Measurements from ENCODE around the gene RASL10B.
"Not testable (repeated sequence)": the region's sequence is repeated elsewhere in the genome, so short reads cannot be mapped to it uniquely, and the experiment has no call there.

RASL10B gene

DNA sequence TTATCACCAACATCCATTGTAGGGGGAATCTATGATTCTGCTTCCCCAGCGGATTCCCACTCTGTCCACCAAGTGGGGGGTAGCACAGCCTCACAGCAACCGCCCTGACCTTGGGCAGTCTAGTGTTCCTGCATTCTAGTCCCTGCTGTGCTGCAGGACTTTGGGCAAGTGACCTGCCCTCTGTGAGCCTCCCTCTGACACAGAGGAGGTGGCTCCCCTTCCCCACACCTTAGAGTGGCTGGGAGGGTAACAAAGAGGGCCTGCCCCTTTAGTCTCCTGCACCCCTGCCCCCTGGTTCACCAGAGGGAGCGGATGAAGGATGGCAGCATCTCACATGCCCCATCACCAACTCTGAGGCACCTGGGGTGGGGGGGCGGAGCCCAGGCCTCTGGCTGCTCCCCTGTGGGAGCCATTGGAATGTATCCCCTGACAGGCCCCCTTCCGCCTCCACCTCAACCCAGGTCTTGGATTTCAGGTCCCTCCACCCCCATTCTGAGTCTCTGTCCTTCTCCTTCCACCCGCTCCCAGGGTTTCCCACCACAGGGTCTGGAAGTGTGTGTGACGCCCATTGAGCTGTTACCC is 11.5 kb downstream of the RASL10B start:
- DNase-seq (ENCODE audit: low read depth): no peak

- no peak for DNase-seq (ENCODE audit: low read depth)
Observed at GRCh38 chr17:35743626-35744328, 12.3 kb downstream of the RASL10B start.

DNA sequence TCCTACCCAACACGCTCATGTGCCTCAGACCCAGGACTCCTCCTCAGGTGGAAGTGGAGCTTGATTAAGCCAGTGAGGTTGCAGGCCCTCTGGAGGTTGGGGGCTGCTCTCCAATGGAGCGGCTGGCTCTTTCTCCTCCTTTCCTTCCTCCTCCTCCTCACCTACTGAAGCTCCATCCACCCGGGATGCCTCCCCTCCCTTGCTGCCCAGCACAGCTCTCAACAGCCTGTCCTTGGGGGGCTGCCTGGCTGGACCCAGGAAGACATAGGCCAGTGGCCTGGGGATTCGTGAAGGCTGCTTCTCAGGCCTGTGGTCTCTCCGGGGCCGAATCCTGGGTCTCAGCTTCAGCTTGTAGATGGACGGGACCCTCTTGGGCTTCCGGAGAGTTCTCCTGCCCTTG is 13.4 kb downstream of the RASL10B start:
- no peak for DNase-seq (ENCODE audit: low read depth)

GRCh38 chr17:35745246-35745645 is 13.8 kb downstream of the RASL10B start:
- DNase-seq (ENCODE audit: low read depth): no peak

GRCh38 chr17:35745749-35746320 is 14.4 kb downstream of the RASL10B start:
- DNase-seq (ENCODE audit: low read depth): no peak

- peak; percentile 25 for DNase-seq (ENCODE audit: low read depth)
Observed at GRCh38 chr17:35747540-35748017, 16.1 kb downstream of the RASL10B start.

DNA sequence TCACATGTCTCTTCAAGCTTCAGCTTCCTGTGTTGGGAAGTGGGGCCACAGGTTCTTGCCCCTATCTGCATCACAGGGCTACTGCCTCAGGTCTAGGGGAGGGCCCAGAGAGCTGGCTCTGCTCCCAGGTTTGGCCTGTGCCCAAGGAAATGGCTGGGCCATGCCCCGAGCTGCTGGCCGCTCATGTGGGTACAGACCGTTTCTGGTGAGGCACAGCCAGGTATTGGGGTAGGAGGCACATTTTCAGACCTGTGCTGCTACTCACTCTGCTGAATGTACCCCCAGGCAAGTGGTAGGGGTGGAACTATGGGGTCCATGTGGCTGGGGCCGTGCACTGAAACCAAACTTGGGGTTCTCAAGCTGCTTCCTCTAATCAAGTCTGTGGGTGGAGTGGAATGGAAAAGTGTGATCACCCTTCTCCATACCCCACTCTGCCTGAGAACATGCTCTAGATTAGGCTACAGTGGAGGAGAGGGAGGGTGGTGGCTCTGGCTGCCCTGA is 17.0 kb downstream of the RASL10B start:
- no peak for DNase-seq (ENCODE audit: low read depth)

DNA sequence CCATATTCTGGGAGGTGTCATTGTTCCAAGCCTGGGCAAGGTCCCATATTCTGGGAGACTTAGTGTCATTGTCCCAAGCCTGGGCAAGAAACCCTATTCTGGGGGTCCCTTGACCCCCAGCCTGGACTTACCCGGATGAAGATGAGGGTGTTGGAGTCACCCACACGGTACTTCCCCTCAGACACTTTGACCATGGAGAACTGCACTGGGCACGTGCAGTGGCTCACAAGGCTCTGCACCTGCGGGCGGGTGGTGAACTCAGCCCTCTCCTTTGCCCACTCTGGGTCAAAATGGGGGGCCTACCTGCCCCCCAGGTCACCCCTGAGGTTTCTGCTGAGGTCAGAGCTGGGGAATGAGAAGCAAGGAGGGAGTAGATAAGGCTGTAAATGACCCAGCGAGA is 17.5 kb downstream of the RASL10B start:
- no peak for DNase-seq (ENCODE audit: low read depth)

DNA sequence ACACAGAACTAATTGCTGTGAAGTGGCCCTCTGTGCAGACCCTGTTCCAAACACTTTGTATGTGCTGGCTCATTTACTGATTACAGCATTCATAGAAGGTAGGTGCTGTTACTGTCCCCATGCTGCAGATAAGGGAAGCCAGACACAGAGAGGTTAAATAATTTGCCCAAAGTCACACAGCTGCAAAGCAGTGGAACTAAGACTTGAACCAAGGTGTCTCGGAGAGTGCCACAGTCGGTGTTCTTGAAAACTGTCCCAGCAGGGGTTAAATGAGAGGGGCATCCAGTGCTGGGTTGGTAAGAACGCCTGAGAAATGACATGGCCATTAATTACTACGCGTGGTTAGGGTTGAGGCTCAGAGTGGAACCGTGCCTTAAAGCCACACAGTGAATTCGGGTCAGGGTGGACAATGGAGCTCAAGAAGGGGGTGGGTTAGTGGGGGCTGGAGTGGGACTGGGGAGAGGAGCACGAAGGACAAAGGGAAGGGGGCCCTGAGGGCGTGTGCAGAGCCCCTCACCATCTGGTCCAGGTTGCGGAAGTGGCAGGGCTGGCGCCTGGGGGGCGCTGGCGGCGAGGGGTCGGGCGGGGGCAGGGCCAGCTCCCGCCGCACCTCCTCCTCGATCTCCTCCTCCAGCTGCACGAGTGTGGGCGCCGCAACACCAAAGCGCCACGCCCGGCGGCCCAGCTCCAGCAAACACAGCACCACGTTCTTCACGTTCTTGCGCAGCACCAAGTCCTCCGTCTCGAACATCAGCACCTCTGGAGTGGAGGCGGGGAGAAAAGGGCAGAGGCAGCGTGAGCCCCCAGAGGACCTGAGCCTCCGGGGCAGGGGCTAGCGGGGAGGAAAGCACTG is 18.3 kb downstream of the RASL10B start:
- no peak for DNase-seq (ENCODE audit: low read depth)

- DNase-seq (ENCODE audit: low read depth): no peak
Observed at GRCh38 chr17:35750526-35751395, 19.3 kb downstream of the RASL10B start.

- DNase-seq (ENCODE audit: low read depth): not testable (repeated sequence)
Observed at GRCh38 chr17:35751541-35751940, 20.1 kb downstream of the RASL10B start.

GRCh38 chr17:35752471-35752870 is 21.0 kb downstream of the RASL10B start:
- DNase-seq (ENCODE audit: low read depth): no peak

DNA sequence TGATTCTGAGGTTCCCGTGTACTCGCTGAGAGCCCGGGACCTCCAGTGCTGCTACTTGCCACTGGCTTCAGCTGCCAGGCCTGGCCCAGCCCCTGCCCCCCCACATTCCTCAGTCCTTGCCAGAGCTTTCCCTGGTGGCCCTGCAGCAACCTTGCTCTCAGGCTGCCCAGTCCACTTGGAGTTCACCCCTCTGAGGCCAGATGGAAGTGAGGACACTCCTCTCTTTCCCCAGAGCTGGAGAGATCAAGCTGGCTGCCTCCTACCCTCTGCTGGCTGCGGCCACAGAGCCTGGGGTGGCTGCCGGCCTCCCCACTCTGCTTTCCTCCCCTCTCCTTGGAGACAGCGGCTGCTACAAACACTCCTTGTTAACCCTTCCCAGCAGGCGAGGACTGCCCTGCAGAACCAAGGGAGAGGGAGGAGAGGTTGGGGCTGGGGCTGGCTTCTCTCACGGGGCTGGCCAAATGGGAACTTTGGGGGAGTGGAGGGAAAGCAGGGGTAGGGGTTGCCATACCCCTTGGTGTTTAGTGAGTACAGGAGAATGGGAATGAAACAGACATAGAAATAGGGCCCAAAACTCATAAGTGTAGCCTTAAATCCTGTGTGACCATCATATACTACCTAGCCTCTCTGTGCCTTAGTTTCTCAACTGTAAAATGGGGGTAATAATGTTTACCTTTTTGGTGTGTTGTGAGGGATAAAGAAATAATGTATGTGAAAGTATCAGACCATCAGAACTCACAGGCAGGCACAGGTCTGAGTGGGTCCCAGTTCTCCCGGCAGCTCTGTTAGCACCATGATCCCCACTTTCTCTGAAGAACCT is 21.7 kb downstream of the RASL10B start, which contains the start of gene GAS2L2:
Gene GAS2L2 (minus strand): TSS at position 295 of the 820 bp plus-strand sequence. CDS start 389 bp downstream, outside the sequence.
- DNase-seq (ENCODE audit: low read depth): no peak

GRCh38 chr17:35757243-35757642 is 25.8 kb downstream of the RASL10B start:
- DNase-seq (ENCODE audit: low read depth): no peak

DNA sequence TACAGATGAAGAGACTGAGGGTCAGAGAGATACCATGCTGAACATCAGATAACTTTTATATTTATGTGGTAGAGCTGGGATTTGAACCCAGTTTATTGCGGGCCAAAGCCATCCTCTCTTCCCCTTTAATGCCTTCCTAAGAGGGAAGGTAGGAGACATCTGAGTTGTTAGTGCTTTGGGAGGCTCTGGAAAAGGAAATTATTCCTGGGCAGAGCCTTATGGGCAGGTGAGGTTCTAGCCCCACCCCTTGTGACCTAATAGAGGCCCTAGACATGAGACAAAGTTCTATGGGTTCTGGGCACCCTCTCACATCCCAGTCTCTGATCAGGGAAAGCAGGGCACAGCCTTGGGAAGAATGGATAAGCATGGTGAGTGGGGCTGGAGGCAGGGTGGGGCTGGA is 29.1 kb downstream of the RASL10B start, which contains the start of gene C17orf50:
Gene C17orf50 (plus strand): TSS at position 301 of the 400 bp plus-strand sequence. CDS start 55 bp downstream, at position 356.
- no peak for DNase-seq (ENCODE audit: low read depth)

GRCh38 chr17:35761601-35762000 is 30.2 kb downstream of the RASL10B start:
- DNase-seq (ENCODE audit: low read depth): no peak

DNA sequence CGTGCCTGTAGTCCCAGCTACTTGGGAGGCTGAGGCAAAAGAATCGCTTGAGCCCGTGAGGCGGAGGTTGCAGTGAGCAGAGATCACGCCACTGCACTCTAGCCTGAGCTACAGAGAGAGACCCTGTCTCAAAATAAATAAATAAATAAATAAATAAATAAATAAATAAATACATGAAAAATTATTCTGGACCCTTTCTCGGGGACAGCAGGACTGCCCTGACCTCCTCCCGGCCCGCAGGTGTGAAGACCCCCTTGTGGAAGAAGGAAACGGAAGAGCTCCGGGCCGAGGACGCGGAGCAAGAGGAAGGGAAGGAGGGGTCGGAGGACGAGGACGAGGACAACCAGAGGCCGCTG is 32.3 kb downstream of the RASL10B start:
- no peak for DNase-seq (ENCODE audit: low read depth)

DNA sequence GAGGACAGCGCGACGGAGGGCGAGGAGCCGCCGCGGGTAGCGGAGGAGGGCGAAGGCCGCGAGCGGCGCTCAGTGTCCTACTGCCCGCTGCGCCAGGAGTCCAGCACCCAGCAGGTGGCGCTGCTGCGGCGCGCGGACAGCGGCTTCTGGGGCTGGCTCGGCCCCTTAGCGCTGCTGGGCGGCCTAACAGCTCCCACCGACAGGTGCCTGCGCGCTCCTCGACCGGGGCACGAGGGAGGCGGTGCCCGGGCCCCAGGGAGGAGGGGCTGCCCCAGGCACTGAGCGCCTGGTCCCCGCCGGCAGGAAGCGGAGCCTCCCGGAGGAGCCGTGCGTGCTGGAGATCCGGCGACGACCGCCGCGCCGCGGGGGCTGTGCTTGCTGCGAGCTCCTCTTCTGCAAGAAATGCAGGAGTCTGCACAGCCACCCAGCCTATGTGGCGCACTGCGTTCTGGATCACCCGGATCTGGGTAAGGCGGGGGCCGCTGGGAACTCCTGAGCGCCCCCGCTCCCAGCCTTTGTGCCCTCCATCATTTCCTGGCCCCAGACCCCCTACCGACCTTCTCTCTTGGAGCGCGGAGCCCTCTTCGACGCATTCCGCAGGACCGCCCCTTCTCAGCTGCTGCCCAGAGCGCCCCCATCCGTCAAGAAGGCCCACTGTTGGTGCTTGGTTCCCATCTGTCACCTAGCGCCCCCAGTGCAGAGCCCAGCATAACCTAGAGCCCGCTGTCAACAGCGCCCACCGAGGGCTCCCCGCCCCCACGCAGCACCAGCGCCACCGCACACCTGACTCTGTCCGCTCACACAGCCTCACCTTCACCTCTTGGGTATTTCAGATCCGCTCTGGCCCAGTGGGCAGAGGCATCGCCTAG is 32.9 kb downstream of the RASL10B start:
- DNase-seq (ENCODE audit: low read depth): peak; percentile 53

DNA sequence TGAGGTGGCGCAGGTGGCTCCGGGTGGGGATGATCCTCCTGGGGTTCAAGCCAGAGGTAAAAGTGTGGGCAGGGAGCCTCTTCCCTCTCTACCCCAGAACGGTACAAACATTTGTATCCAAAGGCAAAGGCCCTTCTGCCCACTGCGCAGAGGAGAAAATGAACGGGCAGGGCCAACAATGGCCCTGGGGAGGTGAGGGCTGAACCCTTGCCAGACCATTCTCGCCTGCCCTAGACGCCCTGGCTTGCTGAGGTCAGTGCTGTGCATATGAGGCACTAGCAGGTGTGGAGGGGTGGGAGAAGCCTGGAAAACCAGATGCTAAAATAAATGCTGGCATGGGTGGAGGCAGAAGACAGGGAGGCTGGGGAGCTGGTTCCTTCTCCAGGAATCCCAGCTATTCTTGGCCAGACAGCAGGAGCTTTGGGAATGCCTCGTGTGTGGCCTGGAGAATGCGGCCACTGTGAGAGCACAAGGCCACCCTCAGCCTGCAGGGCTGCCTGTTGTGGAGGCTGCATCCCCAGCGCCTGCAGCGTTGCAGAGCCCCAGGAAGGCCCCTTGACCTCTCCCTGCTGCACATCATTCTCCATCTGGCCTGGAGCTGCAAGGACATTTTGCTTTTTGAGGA is 33.8 kb downstream of the RASL10B start:
- DNase-seq (ENCODE audit: low read depth): no peak
